Activated CD8-positive, alpha-beta memory T cell treated with anti-CD3 and anti-CD28 coated beads, Interleukin-2, amount 50 U/mL, for 48 hours (primary cell): Measurements from ENCODE around the gene SLC7A8.

Experiments used
- DNase-seq: peaks from one replicate; pipeline ENCODE4 v3.0.0-alpha.2; 2020

The SLC7A8 gene

DNA sequence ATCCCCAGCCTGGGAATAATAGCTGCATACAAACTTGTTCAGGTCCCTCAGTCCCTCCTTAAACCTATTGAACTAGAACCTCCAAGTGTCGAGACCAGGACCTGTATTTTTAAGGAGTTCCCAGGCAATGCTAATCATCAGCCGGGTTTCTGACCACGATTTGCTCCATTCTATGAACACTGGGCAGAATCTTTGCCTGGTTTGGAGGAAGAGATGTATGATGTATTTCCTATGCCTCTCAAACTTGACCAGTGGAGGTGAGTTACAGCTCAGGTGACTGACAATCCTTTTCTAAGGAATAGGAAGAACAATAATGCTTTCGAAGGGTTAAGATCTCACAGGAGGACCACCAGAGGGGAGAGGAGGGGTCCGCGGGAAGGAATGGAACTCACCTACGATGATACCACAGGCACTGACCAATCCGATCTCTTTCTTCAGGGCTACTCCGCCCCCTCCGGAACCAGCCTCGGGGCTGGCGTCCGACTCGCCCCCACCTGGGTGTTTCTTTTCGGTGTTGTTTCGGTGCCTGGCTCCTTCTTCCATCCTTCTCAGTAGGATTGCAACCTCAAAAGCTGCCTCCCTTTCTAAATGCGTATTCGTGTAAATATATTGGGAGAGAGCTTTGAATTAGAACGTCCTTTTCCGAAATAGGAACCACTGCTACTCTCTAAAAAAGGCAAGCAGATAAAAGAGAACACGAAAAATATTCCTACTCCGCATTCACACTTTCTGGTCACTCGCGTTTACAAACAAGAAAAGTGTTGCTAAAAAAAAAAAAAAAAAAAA is 895 bp downstream of the SLC7A8 start:
- peak; percentile 71 for DNase-seq

DNA sequence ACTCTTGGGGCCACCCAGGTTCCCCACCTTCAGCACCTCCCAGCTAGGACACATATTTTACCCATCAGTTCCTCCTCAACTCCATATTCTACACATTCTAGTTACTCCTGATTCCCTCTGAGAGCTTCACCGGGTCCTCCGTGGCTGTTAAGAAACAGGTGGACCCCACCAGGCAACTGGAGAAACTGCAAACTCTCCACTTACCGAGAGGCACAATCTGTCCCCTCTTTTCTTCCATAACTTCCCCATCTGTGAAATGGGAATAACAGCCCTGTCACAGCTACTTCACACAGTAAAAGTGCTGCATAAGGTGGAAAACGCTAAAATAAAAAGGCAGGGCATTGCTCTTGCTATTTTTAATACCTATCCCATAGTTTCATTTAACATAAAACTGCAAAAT is 1.5 kb downstream of the SLC7A8 start:
- DNase-seq, result no peak

- no peak for DNase-seq
These were observed 2.0 kb downstream of the SLC7A8 start for GRCh38 chr14:23181453-23181852.

- DNase-seq, result no peak
These were observed 6.3 kb downstream of the SLC7A8 start for GRCh38 chr14:23177181-23177580.

GRCh38 chr14:23175823-23176222 is 7.6 kb downstream of the SLC7A8 start:
- DNase-seq, result no peak

DNA sequence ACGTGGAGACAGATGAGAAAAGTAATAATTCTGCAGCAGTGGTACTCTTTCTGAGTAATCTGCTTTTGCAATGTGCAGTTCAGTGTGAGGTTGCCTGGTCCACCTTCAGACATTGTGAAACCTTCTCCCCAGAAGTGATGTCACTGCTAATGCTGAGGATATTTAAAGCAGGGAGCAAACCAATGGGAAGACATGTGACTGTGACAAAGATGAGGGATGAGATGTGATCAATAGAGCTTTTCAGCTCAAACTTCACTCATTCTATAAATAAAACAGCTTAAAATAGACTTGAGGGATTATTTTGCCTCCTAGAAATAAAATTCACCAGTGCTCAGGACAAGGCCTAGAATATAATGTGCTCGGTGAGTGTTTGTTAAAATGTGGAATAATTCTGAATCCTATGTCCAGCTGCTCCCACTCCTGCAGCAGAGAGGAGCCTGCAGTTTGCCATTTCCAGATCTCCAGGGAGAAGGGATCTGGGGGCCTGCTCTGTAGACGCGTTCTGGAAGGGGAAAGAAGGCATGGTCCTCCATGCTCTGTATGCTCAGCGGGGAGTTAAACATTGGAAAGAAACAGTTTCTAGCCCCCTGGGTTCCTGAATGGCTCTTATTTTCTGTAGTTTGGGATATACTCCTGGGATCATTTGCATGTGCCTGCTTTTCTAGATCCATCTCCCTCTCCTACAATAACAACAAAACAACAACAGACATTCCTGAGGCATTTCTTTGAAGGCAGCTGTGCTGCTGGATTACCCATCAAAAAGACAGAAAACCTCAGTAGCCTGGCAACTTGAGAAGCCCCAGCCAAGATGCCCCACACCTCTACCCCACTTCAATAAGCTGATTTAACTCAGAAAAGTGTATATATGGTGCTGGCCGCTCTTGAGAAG is 8.9 kb downstream of the SLC7A8 start:
- no peak for DNase-seq

- no peak for DNase-seq
These were observed 9.7 kb downstream of the SLC7A8 start for GRCh38 chr14:23173796-23174195.

DNA sequence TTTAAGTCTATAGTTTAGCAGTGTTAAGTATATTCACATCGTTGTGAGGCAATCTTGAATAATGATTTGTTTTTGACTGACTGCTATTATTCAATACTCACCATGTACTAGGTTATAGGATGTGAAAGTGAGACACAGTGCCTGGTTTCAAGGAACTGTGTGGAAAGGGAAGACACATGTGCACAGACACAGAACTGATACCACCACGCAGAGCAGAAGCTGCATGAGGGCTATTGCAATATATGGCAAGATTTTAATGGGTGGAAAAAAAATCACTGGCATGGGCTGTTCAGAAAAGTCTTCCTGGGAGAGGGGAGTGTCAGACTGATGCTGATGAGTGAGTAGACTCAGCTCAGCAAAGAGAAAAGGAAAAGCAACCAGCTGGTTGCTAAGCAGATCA is 10.4 kb downstream of the SLC7A8 start:
- no peak for DNase-seq

GRCh38 chr14:23172574-23172973 is 10.9 kb downstream of the SLC7A8 start:
- DNase-seq, result no peak

DNA sequence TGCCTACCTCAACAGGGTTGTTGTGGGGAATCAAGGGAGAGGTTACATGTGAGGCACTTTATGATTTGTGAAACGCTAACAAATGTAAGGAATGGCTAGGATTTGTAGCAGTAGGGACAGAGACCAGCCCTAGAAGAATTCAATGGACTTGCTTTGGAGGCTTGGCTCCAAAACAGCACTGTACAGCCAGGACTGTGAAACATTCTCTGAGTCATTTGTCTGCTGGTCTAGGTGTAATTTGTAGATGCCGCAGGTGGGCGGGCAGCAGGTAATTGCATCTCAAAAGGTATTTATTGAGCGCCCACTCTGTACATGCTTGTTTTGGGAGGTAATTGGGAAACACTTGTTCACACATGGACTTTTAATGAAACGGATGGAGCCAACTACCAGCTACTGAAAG is 11.4 kb downstream of the SLC7A8 start:
- no peak for DNase-seq

- no peak for DNase-seq
These were observed 12.1 kb downstream of the SLC7A8 start for GRCh38 chr14:23171222-23171975.

DNA sequence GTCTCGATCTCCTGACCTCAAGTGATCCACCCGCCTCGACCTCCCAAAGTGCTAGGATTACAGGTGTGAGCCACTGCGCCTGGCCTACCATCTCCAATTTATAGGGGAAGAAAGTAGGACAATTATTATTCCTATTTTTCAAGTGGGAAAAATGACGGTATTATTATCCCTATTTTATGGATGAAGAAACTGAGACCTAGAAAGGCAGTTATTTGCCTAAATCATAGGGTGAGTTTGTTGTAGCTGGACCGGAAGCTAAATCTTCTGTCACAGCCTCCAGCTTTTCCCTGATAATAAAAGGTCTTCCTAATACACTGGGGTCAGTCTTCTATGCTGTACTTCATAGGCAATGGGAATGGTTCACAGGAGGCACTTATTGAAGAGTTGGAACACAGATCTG is 13.8 kb downstream of the SLC7A8 start:
- DNase-seq, result no peak

DNA sequence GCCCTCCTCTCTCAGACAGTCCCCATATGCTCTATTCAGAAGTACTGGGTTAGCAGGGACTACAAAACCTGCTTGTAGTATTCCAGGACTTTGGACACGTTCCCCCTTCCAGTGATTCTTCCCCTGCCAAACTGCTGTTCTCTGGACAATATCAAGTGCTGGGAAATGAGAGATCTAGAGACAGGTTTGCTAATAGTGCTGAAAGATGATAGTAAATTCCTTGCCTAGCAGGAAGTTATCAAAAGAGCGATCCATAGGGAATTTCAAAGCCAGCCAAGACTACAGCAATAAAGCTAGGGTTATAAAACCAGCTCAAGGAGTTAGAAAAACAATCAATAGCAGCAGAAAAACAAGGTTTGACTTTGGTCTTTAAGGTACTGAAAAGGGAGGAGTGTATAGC is 15.2 kb downstream of the SLC7A8 start:
- no peak for DNase-seq

GRCh38 chr14:23167116-23167847 is 16.2 kb downstream of the SLC7A8 start:
- no peak for DNase-seq

DNA sequence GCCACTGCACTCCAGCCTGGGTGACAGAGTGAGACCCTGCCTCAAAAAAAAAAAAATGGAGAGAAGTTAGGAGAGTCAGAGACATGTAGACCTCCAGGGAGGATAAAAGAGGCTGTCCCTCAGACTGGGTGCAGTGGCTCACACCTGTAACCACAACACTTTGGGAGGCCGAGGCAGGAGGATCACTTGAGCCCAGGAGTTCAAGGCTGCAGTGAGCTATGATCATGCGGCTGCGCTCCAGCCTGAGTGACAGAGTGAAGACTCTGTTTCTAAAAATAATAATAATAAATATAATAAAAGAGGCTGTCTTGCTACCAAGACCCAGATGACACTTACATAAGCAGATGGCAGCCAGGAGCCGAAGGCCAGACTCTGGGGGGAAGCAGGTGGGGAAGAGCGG is 18.5 kb downstream of the SLC7A8 start:
- no peak for DNase-seq

- no peak for DNase-seq
These were observed 19.2 kb downstream of the SLC7A8 start for GRCh38 chr14:23164250-23164649.

DNA sequence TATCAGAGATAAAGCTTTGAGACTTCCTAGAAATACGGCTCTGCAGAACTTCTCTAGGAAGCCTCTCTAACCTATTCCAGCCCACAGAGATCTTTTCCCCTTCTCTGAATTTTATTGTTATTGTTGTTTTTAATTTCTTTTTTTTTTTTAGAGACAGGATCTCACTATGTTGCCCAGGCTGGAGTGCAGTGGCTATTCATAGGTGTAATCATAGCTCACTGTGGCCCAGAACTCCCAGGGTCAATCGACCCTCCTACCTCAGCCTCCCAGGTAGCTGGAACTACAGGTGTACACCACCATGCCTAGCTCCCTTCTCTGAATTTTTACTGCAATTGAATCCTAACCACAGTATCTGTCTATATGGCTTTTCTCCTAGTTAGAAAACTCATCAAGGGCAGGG is 19.6 kb downstream of the SLC7A8 start:
- DNase-seq, result no peak

DNA sequence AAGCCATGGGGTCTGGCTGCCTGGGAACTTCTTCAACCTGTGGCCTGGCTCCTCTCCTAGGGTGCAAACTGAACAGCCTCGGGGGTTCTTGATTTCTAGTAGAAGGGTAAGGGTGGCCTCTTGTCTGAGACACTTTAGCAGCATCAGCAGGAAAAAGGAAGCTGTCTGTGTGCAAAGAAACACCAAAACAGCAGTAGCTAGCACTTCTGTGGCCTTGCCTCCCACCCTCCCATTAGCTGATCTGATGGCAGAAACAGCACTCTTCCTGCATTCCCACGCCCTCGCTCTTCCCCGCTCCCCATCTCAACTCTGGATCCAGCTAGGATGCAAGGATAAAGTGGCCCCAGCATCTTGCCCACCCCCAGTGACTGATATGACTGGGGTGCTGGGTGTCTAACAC is 20.7 kb downstream of the SLC7A8 start:
- no peak for DNase-seq

GRCh38 chr14:23162005-23162404 is 21.5 kb downstream of the SLC7A8 start:
- DNase-seq, result no peak

DNA sequence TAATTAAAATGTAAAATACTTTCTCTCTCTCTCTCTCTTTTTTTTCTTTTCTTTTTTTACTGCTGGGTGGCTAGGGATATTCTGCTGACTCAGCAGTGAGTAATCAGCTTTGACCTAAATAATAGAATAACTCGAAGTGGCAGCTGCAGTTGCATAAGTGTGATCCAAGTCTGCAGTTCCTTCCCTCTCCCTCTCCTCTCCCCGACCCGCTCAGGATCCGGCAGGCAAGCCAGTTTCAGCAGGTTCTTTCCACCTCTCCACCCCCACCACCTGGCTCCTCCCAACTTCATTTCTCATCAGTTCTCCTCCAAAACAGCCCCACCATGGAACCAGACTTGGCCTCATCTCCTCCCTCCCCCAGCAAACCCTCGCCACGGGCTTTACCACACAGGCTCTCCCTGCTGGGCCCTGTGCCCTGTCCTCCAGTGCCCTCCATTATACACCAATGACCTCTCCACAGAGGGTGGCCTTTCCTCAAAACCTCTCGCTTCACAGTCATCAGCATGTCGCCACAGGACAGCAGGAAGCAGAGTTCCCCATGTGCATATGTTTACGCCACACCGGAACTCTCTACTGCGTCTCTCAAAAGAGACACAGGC is 22.4 kb downstream of the SLC7A8 start:
- no peak for DNase-seq

DNA sequence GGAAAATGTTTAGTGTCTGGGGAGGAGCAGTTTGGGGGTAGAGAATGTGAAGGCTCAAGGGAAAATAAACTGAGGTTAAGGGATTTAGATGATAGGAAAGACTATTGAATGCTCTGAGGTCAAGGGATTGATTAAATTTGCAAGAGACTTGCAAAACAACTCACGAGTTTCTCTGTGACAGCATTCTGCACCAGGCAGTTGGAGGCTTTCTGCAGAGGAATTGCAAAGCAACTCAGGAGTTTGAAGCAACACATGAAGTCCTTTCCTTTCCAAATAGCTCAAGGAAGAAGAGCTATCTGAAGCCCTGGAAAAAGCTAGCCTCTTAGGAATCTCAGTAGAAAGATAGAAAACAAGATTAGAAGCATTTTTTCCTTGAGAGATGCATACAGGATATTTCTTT is 23.9 kb downstream of the SLC7A8 start:
- DNase-seq, result no peak

DNA sequence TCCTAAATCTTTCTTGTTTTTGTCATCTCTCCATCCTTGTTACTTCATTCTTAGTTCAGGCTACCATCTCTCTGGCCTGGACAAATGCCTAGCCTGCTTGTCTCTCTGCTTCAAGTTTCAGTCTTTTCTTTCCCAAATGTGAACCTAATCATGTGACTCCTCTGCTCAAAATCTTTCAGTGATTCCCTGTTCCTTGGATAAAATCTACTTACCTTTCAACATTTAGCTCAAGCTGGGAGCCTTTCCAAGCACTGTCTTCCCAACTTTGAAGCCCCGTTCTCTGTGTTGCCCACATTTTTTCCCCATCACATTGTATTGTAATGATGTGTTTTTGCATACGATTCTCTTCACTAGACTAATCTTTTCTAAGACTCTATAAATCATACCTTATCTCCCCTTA is 24.7 kb downstream of the SLC7A8 start:
- DNase-seq, result no peak
